HCT116 (cell line): ENCODE measurements around the gene ATXN1. TPM values are rescaled to one million over a fixed set of nuclear protein-coding genes. Genes with fewer than 3 reads are reported as not detected.

Experiments used
- ATAC-seq: fragments of 200-7000 bp; cut with Tn5 transposase; 2 replicates; pipeline ENCODE4 v1.9.1; 2020; ENCODE audit warnings: mild to moderate bottlenecking, moderate library complexity
- BruUV-seq: library from RNA; stranded (reverse); fragments of 400-500 nt; replicated peaks from 2 replicates; lab custom pipeline; 2021; lab: Mats Ljungman, UMichigan
- CTCF ChIA-PET: fragments of 300-600 bp; sonication (Branson Sonifier 250); formaldehyde crosslinking; loops from one replicate; lab custom pipeline; 2021; ENCODE audit warnings: antibody characterized with exemption; lab: Charles Lee
- POLR2A ChIA-PET: fragments of 300-600, 350-600 bp; sonication (Branson Sonifier 250); formaldehyde crosslinking; loops from one replicate; lab custom pipeline; 2021; ENCODE audit warnings: antibody characterized with exemption; lab: Charles Lee
- RAD21 ChIA-PET, 2 experiments: fragments of 300-600 bp; sonication (Branson Sonifier 250); formaldehyde crosslinking; loops; one replicate each; lab custom pipeline; 2023; ENCODE audit warnings: low total read pairs in 2 of 2; ENCODE audit not compliant: uncharacterized antibody in 2 of 2, unreplicated experiment in 2 of 2, low non-redundant PET in 1 of 2; lab: Charles Lee
- DNase-seq: peaks from one replicate; pipeline ENCODE4 v3.0.0-alpha.2; 2010; ENCODE audit warnings: low read depth, low spot score
- H2AFZ ChIP-seq: fragments of 200-600 bp; shearing (Covaris generic), sonication (generic); 2 replicates; pipeline ENCODE4 v1.6.1; 2017; ENCODE audit warnings: low read depth, mixed run types, mixed read lengths, antibody characterized with exemption, low read length; ENCODE audit not compliant: poor library complexity, severe bottlenecking
- H3K27ac ChIP-seq: 2 replicates; pipeline ENCODE4 v1.5.1; 2012; ENCODE audit warnings: low read depth, low read length
- H3K27me3 ChIP-seq: fragments of 200-600 bp; sonication (generic); 2 replicates; pipeline ENCODE4 v1.6.1; 2016; ENCODE audit warnings: mixed run types, low read length, mixed read lengths; ENCODE audit not compliant: insufficient read depth
- H3K36me3 ChIP-seq, 2 experiments: fragments of 200-500 bp in 1 of 2; fragments of 200-600 bp in 1 of 2; sonication (Bioruptor generic) in 1 of 2; sonication (generic) in 1 of 2; 2 replicates each; pipeline versions ENCODE4 v1.5.1 to v1.6.1; 2014 to 2016; ENCODE audit warnings: low read length in 2 of 2, inconsistent platforms in 1 of 2, mixed read lengths in 1 of 2, mixed run types in 1 of 2; ENCODE audit not compliant: insufficient read depth in 2 of 2, control insufficient read depth in 1 of 2
- H3K4me1 ChIP-seq, 2 experiments: fragments of 200-600 bp in 1 of 2; sonication (generic) in 1 of 2; 2 replicates each; pipeline versions ENCODE4 v1.5.1 to v1.6.1; 2012 to 2017; ENCODE audit warnings: low read length in 2 of 2, inconsistent platforms in 1 of 2, mild to moderate bottlenecking in 1 of 2, mixed read lengths in 1 of 2, mixed run types in 1 of 2, moderate library complexity in 1 of 2; ENCODE audit not compliant: insufficient read depth in 2 of 2, control insufficient read depth in 1 of 2
- H3K4me2 ChIP-seq: fragments of 200-600 bp; sonication (generic); 2 replicates; pipeline ENCODE4 v1.6.1; 2017; ENCODE audit warnings: mixed run types, low read length, mixed read lengths
- H3K4me3 ChIP-seq, 2 experiments: fragments of 200-600 bp in 1 of 2; sonication (generic) in 1 of 2; replicated peaks in 1 of 2; 2 replicates each; pipeline ENCODE4 v1.5.1; 2011 to 2016; ENCODE audit warnings: low read length in 2 of 2, control low read depth in 1 of 2, low read depth in 1 of 2, mild to moderate bottlenecking in 1 of 2, mixed read lengths in 1 of 2, mixed run types in 1 of 2
- H3K79me2 ChIP-seq: fragments of 200-600 bp; sonication (generic); 2 replicates; pipeline ENCODE4 v1.6.1; 2017; ENCODE audit warnings: mild to moderate bottlenecking, mixed run types, low read length, moderate library complexity, mixed read lengths; ENCODE audit not compliant: insufficient read depth
- H3K9ac ChIP-seq: fragments of 200-600 bp; sonication (generic); 2 replicates; pipeline ENCODE4 v1.6.1; 2016; ENCODE audit warnings: low read length, mixed read lengths
- H3K9me2 ChIP-seq: fragments of 200-600 bp; sonication (generic), shearing (Covaris generic); 2 replicates; pipeline ENCODE4 v1.6.1; 2017; ENCODE audit warnings: mixed run types, mild to moderate bottlenecking, moderate library complexity; ENCODE audit not compliant: insufficient read depth
- H3K9me3 ChIP-seq, 2 experiments: fragments of 200-500 bp in 1 of 2; fragments of 200-600 bp in 1 of 2; sonication (Bioruptor generic) in 1 of 2; sonication (generic) in 1 of 2; 2 replicates each; pipeline ENCODE4 v1.6.1; 2014 to 2017; ENCODE audit warnings: low read length in 2 of 2, mixed read lengths in 2 of 2, inconsistent platforms in 1 of 2, low read depth in 1 of 2, mild to moderate bottlenecking in 1 of 2, mixed run types in 1 of 2, moderate library complexity in 1 of 2; ENCODE audit not compliant: control insufficient read depth in 1 of 2, insufficient read depth in 1 of 2
- H4K20me1 ChIP-seq: fragments of 200-600 bp; sonication (generic), shearing (Covaris generic); 2 replicates; pipeline ENCODE4 v1.6.1; 2017; ENCODE audit warnings: mixed run types, mild to moderate bottlenecking, moderate library complexity; ENCODE audit not compliant: insufficient read depth
- EGR1 ChIP-seq: IDR thresholded peaks from 2 replicates; pipeline ENCODE4 v1.6.1; 2012; ENCODE audit warnings: low read depth
- EZH2 ChIP-seq: fragments of 200-600 bp; sonication (generic); IDR thresholded peaks from 2 replicates; pipeline ENCODE4 v1.6.1; 2017; ENCODE audit warnings: antibody characterized with exemption, mixed run types
- FOSL1 ChIP-seq: IDR thresholded peaks from 2 replicates; pipeline ENCODE4 v1.6.1; 2012; ENCODE audit warnings: low read depth
- RAD21 ChIP-seq: IDR thresholded peaks from 2 replicates; pipeline ENCODE4 v1.6.1; 2012; ENCODE audit warnings: low read depth, mild to moderate bottlenecking
- SIN3A ChIP-seq: IDR thresholded peaks from 2 replicates; pipeline ENCODE4 v1.6.1; 2012; ENCODE audit warnings: low read depth
- SP1 ChIP-seq: IDR thresholded peaks from 2 replicates; pipeline ENCODE4 v1.6.1; 2012; ENCODE audit warnings: low read depth
- TCF7L2 ChIP-seq: IDR thresholded peaks from 2 replicates; pipeline ENCODE4 v1.7.0; 2011; ENCODE audit warnings: borderline replicate concordance, inconsistent platforms; ENCODE audit not compliant: insufficient read depth, insufficient read length; ENCODE audit errors: extremely low read depth
- YY1 ChIP-seq: IDR thresholded peaks from 2 replicates; pipeline ENCODE4 v1.6.1; 2011; ENCODE audit warnings: low read length, low read depth, moderate library complexity, mild to moderate bottlenecking; ENCODE audit not compliant: insufficient replicate concordance; ENCODE audit errors: extremely low read depth
- ZNF274 ChIP-seq: fragments of 200-500 bp; sonication (Bioruptor generic); IDR thresholded peaks from 2 replicates; pipeline ENCODE4 v1.6.1; 2014; ENCODE audit warnings: mild to moderate bottlenecking, low read depth, low read length, inconsistent platforms
- intact Hi-C: fragments of 100-400 bp; cut with micrococcal nuclease; formaldehyde crosslinking; loops from 2 replicates; pipeline ENCODE4 v1.10.0; 2022
- total RNA-seq: library from RNA; stranded (reverse); gene quantifications from one replicate; pipeline ENCODE4 v1.2.1, GENCODE V29; 2021; ENCODE audit not compliant: unreplicated experiment
- TF ChIP-seq, protein P1 (sequence below), 3 experiments: fragments of 200-600 bp in 1 of 3; sonication (generic) in 1 of 3; IDR thresholded peaks in 2 of 3; conservative IDR thresholded peaks in 1 of 3; 2 replicates each; pipeline ENCODE4 v1.5.1; 2012 to 2017; ENCODE audit warnings: low read depth in 2 of 3, low read length in 2 of 3, antibody characterized with exemption in 1 of 3, borderline replicate concordance in 1 of 3, control low read depth in 1 of 3, mild to moderate bottlenecking in 1 of 3, mixed read lengths in 1 of 3, mixed run types in 1 of 3, moderate library complexity in 1 of 3; ENCODE audit not compliant: insufficient read depth in 1 of 3
- TF ChIP-seq, protein P2 (sequence below): IDR thresholded peaks from 2 replicates; pipeline ENCODE4 v1.6.1; 2012
- TF ChIP-seq, protein P3 (sequence below): IDR thresholded peaks from 2 replicates; pipeline ENCODE4 v1.6.1; 2012

Gene ATXN1
- total RNA-seq, 1 experiment from 2014 or later: 21.0 TPM

DNA sequence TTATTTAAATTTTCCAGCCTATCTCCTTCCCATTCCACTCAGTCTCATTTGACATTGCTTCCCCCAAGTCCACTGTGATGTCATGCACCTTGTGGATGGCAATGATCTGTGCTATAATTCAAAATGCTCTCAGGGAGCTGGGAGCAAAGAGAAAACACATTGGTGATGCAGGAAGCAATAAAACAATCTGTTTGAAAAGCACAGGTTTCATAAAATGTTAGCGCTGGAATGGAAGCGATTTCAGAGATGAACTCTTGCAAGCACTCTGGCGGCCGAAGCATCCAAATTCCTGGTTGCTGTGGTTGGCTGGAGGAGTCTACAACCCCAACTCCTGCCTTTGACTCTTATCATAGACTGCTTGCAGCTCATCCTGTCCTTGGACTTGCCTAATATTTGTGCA lies 355.9 kb downstream of the ATXN1 start:
- Histone ChIP-seq H3K79me2 (no peaks in the 10 kb centered on the region), H3K27me3 (no peaks in the 10 kb centered on the region), H3K27ac (no peak overlapping the region), H4K20me1 (no peaks in the 10 kb centered on the region), H3K4me2 (no peak overlapping the region), H3K4me1 (peaks cover 0 to 12% of the 10 kb centered on the region in 2 experiments; a peak in 1 of 4 replicates), H3K9me2 (no peaks in the 10 kb centered on the region), H3K36me3 (no peaks in the 10 kb centered on the region), H3K4me3 (no peak overlapping the region), H3K9ac (no peak overlapping the region), H3K9me3 (no peaks in the 10 kb centered on the region), H2AFZ (no peak overlapping the region)
- POLR2A ChIA-PET: no interaction called here
- CTCF ChIA-PET: no interaction called here
- no TSS peak for BruUV-seq
- TF ChIP-seq, protein P1, sequence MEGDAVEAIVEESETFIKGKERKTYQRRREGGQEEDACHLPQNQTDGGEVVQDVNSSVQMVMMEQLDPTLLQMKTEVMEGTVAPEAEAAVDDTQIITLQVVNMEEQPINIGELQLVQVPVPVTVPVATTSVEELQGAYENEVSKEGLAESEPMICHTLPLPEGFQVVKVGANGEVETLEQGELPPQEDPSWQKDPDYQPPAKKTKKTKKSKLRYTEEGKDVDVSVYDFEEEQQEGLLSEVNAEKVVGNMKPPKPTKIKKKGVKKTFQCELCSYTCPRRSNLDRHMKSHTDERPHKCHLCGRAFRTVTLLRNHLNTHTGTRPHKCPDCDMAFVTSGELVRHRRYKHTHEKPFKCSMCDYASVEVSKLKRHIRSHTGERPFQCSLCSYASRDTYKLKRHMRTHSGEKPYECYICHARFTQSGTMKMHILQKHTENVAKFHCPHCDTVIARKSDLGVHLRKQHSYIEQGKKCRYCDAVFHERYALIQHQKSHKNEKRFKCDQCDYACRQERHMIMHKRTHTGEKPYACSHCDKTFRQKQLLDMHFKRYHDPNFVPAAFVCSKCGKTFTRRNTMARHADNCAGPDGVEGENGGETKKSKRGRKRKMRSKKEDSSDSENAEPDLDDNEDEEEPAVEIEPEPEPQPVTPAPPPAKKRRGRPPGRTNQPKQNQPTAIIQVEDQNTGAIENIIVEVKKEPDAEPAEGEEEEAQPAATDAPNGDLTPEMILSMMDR (IDR thresholded peaks at IDR 0.05 in 2 of 3, conservative IDR thresholded peaks at IDR 0.05 in 1 of 3; ENCODE audit: borderline replicate concordance in 1 of 3, insufficient read depth in 1 of 3, low read depth in 2 of 3, low read length in 2 of 3): no peak
- TF ChIP-seq TCF7L2 (no peak), FOSL1 (no peak)
- ATAC-seq (no peak), DNase-seq (no peak)
- intact Hi-C loops: no loop called here
- RAD21 ChIA-PET: no interaction called here

DNA sequence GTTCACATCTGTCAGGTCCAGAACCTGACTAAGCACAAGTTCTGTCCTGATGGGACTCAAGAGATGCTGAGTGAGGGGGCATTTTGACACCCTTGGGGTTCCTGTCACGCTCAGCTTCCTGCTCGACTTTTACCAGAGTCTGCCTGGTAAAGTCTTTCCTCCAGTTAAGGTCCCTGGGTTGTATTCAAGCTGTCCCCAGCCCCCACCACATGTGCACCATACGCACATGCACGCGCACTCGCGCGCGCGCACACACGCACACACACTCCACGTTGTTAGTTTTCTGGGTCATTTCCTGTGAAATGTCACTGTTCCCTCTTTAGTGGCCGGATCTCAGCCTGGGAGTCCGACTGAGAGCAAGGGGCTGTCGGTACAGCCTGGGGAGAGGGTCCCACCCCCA lies 356.8 kb downstream of the ATXN1 start:
- CTCF ChIA-PET: no interaction called here
- TF ChIP-seq SP1 (no peak), YY1 (no peak), RAD21 (no peak), EZH2 (no peak), EGR1 (no peak), TCF7L2 (no peak), SIN3A (no peak), ZNF274 (no peak)
- TF ChIP-seq, protein P2, sequence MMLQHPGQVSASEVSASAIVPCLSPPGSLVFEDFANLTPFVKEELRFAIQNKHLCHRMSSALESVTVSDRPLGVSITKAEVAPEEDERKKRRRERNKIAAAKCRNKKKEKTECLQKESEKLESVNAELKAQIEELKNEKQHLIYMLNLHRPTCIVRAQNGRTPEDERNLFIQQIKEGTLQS: no peak
- TF ChIP-seq, protein P3, sequence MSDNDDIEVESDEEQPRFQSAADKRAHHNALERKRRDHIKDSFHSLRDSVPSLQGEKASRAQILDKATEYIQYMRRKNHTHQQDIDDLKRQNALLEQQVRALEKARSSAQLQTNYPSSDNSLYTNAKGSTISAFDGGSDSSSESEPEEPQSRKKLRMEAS: no peak
- TF ChIP-seq, all 23 proteins: peak for 0
- Histone ChIP-seq H3K27me3 (no peaks in the 10 kb centered on the region), H3K4me2 (no peak overlapping the region), H3K27ac (no peak overlapping the region), H4K20me1 (no peaks in the 10 kb centered on the region), H3K4me3 (no peak overlapping the region), H3K79me2 (no peaks in the 10 kb centered on the region), H3K4me1 (peaks cover 0 to 4% of the 10 kb centered on the region in 2 experiments; a peak in 1 of 4 replicates), H2AFZ (no peak overlapping the region), H3K9me2 (no peaks in the 10 kb centered on the region), H3K36me3 (no peaks in the 10 kb centered on the region), H3K9ac (no peak overlapping the region), H3K9me3 (no peaks in the 10 kb centered on the region)
- RAD21 ChIA-PET: no interaction called here
- POLR2A ChIA-PET: no interaction called here
- intact Hi-C loops: loop anchor here (5.0 kb wide), 1 partner anchor 368 kb away; no protein-coding TSS in a partner anchor
- BruUV-seq: no TSS peak
- ATAC-seq: no peak
- DNase-seq: no peak
